HepG2 (cell line): ENCODE results near the gene P4HB. TPM values are rescaled to one million over a fixed set of nuclear protein-coding genes. Genes with fewer than 3 reads are reported as not detected.

Source experiments
- AGO2 ChIP-seq: fragments of 200-400 bp; formaldehyde crosslinking; optimal IDR thresholded peaks from 2 replicates; pipeline ENCODE3; 2017; ENCODE audit warnings: mild to moderate bottlenecking, low read depth, low read length, moderate library complexity
- CTCF ChIP-seq: sonication (generic); formaldehyde crosslinking; IDR thresholded peaks from 2 replicates; pipeline ENCODE4 v1.5.0; 2020; ENCODE audit warnings: mild to moderate bottlenecking, missing genetic modification reagents, moderate library complexity
- HIVEP1 ChIP-seq: sonication (generic); formaldehyde crosslinking; IDR thresholded peaks from 2 replicates; pipeline ENCODE4 v1.4.0; 2020; ENCODE audit warnings: mild to moderate bottlenecking, missing genetic modification reagents
- KAT2B ChIP-seq: fragments of 150-350 bp; IDR thresholded peaks from 2 replicates; pipeline ENCODE4 v1.6.1; 2014; ENCODE audit warnings: low read depth, low read length, borderline replicate concordance
- MAZ ChIP-seq, 2 experiments: sonication (generic) in 1 of 2; formaldehyde crosslinking in 1 of 2; IDR thresholded peaks; 2 replicates each; pipeline versions ENCODE4 v1.5.0 to v1.6.1; 2012 to 2020; ENCODE audit warnings: low read depth in 2 of 2, mild to moderate bottlenecking in 2 of 2, borderline replicate concordance in 1 of 2, improper control_type of control experiment in 1 of 2, low read length in 1 of 2, missing genetic modification reagents in 1 of 2, moderate library complexity in 1 of 2
- SALL1 ChIP-seq: sonication (generic); formaldehyde crosslinking; IDR thresholded peaks from 2 replicates; pipeline ENCODE4 v1.8.0; 2022; ENCODE audit warnings: mild to moderate bottlenecking, missing genetic modification reagents
- SAP130 ChIP-seq: IDR thresholded peaks from 2 replicates; pipeline ENCODE4 v1.6.1; 2016; ENCODE audit warnings: low read depth
- SP2 ChIP-seq: sonication (generic); formaldehyde crosslinking; IDR thresholded peaks from 2 replicates; pipeline ENCODE4 v1.5.1; 2020; ENCODE audit warnings: mild to moderate bottlenecking, missing genetic modification reagents
- ZBTB8A ChIP-seq: sonication (generic); formaldehyde crosslinking; IDR thresholded peaks from 2 replicates; pipeline ENCODE4 v1.4.0; 2020; ENCODE audit warnings: mild to moderate bottlenecking, low read depth, missing genetic modification reagents, borderline replicate concordance
- ZNF670 ChIP-seq: sonication (generic); formaldehyde crosslinking; IDR thresholded peaks from 2 replicates; pipeline ENCODE4 v1.8.0; 2022; ENCODE audit warnings: mild to moderate bottlenecking, missing genetic modification reagents, borderline replicate concordance
- ZNF687 ChIP-seq: sonication (generic); formaldehyde crosslinking; IDR thresholded peaks from 2 replicates; pipeline ENCODE4 v1.5.1; 2020; ENCODE audit warnings: mild to moderate bottlenecking, missing genetic modification reagents, moderate library complexity
- ZNF75D ChIP-seq: sonication (generic); formaldehyde crosslinking; IDR thresholded peaks from 2 replicates; pipeline ENCODE4 v1.8.1; 2023; ENCODE audit warnings: missing genetic modification reagents, mild to moderate bottlenecking, borderline replicate concordance
- polyA plus RNA-seq, 8 experiments: library from polyadenylated mRNA; depleted of rRNA in 3 of 8; stranded (reverse) in 7 of 8; unstranded in 1 of 8; fragments of >200 nt; fragmentation: Illumina TruSeq in 4 of 8; extraction: Trizol in 4 of 8; gene quantifications; 2 replicates each; pipeline versions ENCODE4 v1.2.1 to v1.2.3, GENCODE V29; 2011 to 2016; ENCODE audit warnings: low read depth in 4 of 8, missing spikeins in 1 of 8, mixed read lengths in 1 of 8; ENCODE audit not compliant: insufficient read depth in 1 of 8
- total RNA-seq, 5 experiments: library from RNA; depleted of rRNA; stranded (reverse); fragments of >200 nt; fragmentation: Illumina TruSeq; extraction: Trizol; gene quantifications; 2 replicates each; pipeline ENCODE4 v1.2.3, GENCODE V29; 2016; ENCODE audit warnings: low read depth in 1 of 5
- TF ChIP-seq, protein P1 (sequence below): sonication (generic); formaldehyde crosslinking; IDR thresholded peaks from 2 replicates; pipeline ENCODE4 v1.4.0; 2020; ENCODE audit warnings: missing genetic modification reagents, borderline replicate concordance
- TF ChIP-seq, protein P2 (sequence below): sonication (generic); formaldehyde crosslinking; IDR thresholded peaks from 2 replicates; pipeline ENCODE4 v1.4.0; 2020; ENCODE audit warnings: missing genetic modification reagents, borderline replicate concordance
- TF ChIP-seq, protein P3 (sequence below), 2 experiments: sonication (generic) in 1 of 2; formaldehyde crosslinking in 1 of 2; IDR thresholded peaks; 2 replicates each; pipeline versions ENCODE4 v1.4.0 to v1.6.1; 2018 to 2020; ENCODE audit warnings: missing genetic modification reagents in 2 of 2, borderline replicate concordance in 1 of 2, low read depth in 1 of 2, mild to moderate bottlenecking in 1 of 2, missing biosample characterization in 1 of 2

P4HB gene
- total and polyA plus RNA-seq, 2 of the 13 experiments (the other 11 are each of a cell fraction or from before 2014, with no cell fraction given), result 185 to 782 TPM

DNA sequence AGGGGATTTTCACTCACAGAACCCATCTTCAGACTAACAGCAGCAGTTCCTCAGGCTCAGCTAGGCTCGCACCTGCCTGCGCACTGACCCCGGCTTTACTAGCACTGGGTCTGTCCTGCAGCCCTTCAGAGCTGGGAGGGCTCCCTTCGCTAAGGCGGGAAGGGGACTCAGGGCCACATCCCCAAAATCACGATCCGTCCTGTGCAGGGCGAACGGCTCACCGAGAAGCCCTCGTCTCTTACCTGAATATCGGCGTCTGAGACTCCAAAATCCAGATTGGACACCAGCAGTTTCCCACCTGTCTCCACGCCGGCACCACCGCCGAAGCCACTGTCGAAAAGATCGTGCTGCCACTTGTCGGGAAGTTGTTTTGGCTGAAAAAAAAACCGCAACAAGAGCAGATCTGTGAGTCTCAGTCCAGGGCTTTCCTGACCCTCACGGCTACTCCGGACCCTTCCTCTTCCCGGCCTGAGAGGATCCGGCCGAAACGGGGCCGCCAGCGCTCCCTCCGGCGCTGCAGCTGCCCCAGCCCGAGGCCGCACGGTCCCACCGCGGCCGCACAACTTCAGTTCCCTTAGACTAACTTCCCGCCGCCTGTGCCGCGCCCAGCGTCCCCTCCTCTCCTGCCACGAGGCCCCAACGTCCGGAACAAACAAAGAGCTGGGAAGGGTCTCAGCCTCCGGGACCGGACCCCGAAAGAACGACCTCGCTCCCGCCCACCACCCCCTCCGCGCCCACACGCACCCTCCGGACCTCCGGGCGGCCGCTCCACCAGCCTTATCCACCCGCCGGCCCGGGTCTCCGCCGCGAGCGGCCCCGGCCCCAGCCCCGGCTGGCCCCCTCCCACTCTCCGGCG is 30.3 kb upstream of the P4HB start (continued):
- no peak for TF ChIP-seq MAZ (IDR thresholded peaks at IDR 0.05; ENCODE audit: borderline replicate concordance, low read depth, low read length)
- TF ChIP-seq MAZ (CRISPR knock-in tag; IDR thresholded peaks at IDR 0.05; ENCODE audit: low read depth), result 0 out of 2 replicates have a peak, but pooled peaks have one; percentile 18
- TF ChIP-seq, protein P1, sequence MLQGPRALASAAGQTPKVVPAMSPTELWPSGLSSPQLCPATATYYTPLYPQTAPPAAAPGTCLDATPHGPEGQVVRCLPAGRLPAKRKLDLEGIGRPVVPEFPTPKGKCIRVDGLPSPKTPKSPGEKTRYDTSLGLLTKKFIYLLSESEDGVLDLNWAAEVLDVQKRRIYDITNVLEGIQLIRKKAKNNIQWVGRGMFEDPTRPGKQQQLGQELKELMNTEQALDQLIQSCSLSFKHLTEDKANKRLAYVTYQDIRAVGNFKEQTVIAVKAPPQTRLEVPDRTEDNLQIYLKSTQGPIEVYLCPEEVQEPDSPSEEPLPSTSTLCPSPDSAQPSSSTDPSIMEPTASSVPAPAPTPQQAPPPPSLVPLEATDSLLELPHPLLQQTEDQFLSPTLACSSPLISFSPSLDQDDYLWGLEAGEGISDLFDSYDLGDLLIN (CRISPR knock-in tag), result 0 out of 2 replicates have a peak, but pooled peaks have one; percentile 29
- peak; percentile 73 for TF ChIP-seq AGO2
- no peak for TF ChIP-seq CTCF (CRISPR knock-in tag)
- TF ChIP-seq KAT2B, result no peak
- peak; percentile 40 for TF ChIP-seq SALL1 (CRISPR knock-in tag)
- no peak for TF ChIP-seq ZBTB8A (CRISPR knock-in tag)
- TF ChIP-seq SAP130 (CRISPR knock-in tag), result peak; percentile 33; the same call in 1 of the 2 replicates
- TF ChIP-seq ZNF75D (CRISPR knock-in tag), result 0 out of 2 replicates have a peak, but pooled peaks have one; percentile 42
- TF ChIP-seq ZNF687, result peak; percentile 42
- TF ChIP-seq, protein P2, sequence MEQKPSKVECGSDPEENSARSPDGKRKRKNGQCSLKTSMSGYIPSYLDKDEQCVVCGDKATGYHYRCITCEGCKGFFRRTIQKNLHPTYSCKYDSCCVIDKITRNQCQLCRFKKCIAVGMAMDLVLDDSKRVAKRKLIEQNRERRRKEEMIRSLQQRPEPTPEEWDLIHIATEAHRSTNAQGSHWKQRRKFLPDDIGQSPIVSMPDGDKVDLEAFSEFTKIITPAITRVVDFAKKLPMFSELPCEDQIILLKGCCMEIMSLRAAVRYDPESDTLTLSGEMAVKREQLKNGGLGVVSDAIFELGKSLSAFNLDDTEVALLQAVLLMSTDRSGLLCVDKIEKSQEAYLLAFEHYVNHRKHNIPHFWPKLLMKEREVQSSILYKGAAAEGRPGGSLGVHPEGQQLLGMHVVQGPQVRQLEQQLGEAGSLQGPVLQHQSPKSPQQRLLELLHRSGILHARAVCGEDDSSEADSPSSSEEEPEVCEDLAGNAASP (CRISPR knock-in tag), result 0 out of 2 replicates have a peak, but pooled peaks have one; percentile 4
- TF ChIP-seq, protein P3, sequence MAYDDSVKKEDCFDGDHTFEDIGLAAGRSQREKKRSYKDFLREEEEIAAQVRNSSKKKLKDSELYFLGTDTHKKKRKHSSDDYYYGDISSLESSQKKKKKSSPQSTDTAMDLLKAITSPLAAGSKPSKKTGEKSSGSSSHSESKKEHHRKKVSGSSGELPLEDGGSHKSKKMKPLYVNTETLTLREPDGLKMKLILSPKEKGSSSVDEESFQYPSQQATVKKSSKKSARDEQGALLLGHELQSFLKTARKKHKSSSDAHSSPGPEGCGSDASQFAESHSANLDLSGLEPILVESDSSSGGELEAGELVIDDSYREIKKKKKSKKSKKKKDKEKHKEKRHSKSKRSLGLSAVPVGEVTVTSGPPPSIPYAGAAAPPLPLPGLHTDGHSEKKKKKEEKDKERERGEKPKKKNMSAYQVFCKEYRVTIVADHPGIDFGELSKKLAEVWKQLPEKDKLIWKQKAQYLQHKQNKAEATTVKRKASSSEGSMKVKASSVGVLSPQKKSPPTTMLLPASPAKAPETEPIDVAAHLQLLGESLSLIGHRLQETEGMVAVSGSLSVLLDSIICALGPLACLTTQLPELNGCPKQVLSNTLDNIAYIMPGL (CRISPR knock-in tag; IDR thresholded peaks at IDR 0.05; ENCODE audit: borderline replicate concordance in 1 of 2, low read depth in 1 of 2), result no peak
- TF ChIP-seq ZNF670 (CRISPR knock-in tag), result no peak
- TF ChIP-seq SP2 (CRISPR knock-in tag), result 0 out of 2 replicates have a peak, but pooled peaks have one; percentile 28
- peak; percentile 20; the same call in 1 of the 2 replicates for TF ChIP-seq HIVEP1 (CRISPR knock-in tag)
